Adrenal gland (tissue), 5 donors: ENCODE measurements around the gene ADARB2.

ENCODE experiments used
- CTCF ChIP-seq, 6 experiments: fragments of 450-650 bp in 4 of 6; fragments of 200-600 bp in 2 of 6; sonication (generic) in 1 of 6; IDR thresholded peaks; 1 replicate in 5 of 6; 2 replicates in 1 of 6; pipeline versions ENCODE4 v1.5.1 to v1.8.0; 2016 to 2021; ENCODE audit warnings: antibody characterized with exemption in 6 of 6, mild to moderate bottlenecking in 2 of 6, moderate library complexity in 1 of 6
- POLR2A ChIP-seq, 2 donors: fragments of 450-650 bp; IDR thresholded peaks; one replicate each; pipeline ENCODE4 v1.6.1; 2017; ENCODE audit warnings: antibody characterized with exemption in 2 of 2, mild to moderate bottlenecking in 2 of 2, moderate library complexity in 1 of 2
- donor health status: DM: no; HTN: no; CAD: no.

GRCh38 chr10:1382711-1383110 lies 354.6 kb downstream of the ADARB2 start:
- TF ChIP-seq CTCF (IDR thresholded peaks at IDR 0.05) (no peak), POLR2A (IDR thresholded peaks at IDR 0.05) (no peak)
